ENCODE results near the gene CNGB1. TPM values are rescaled to one million over a fixed set of nuclear protein-coding genes. Genes with fewer than 3 reads are reported as not detected.

CNGB1 gene
- total RNA-seq, 4 donors from 2014 or later, result not detected

- 73 to 86% methylated on average over 11 to 18 of the region's 18 CpGs for WGBS, 2 donors
- DNase-seq (ENCODE audit: low spot score in 2 of 2), result no peak
- H3K4me3 ChIP-seq (ENCODE audit: low read depth, poor library complexity, severe bottlenecking), result no peak overlapping the region
- intact Hi-C loops (cut with DNase I; ENCODE audit: low total_unique reads), result loop anchor here (10.0 kb wide), 2 partner anchors 241 to 421 kb away; no protein-coding TSS in a partner anchor
- TF ChIP-seq POLR2A (IDR thresholded peaks at IDR 0.05), result no peak
- TF ChIP-seq, protein P1, sequence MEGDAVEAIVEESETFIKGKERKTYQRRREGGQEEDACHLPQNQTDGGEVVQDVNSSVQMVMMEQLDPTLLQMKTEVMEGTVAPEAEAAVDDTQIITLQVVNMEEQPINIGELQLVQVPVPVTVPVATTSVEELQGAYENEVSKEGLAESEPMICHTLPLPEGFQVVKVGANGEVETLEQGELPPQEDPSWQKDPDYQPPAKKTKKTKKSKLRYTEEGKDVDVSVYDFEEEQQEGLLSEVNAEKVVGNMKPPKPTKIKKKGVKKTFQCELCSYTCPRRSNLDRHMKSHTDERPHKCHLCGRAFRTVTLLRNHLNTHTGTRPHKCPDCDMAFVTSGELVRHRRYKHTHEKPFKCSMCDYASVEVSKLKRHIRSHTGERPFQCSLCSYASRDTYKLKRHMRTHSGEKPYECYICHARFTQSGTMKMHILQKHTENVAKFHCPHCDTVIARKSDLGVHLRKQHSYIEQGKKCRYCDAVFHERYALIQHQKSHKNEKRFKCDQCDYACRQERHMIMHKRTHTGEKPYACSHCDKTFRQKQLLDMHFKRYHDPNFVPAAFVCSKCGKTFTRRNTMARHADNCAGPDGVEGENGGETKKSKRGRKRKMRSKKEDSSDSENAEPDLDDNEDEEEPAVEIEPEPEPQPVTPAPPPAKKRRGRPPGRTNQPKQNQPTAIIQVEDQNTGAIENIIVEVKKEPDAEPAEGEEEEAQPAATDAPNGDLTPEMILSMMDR (IDR thresholded peaks at IDR 0.05), result no peak
Measured at GRCh38 chr16:57995721-57996405, 24.9 kb upstream of the CNGB1 start.

DNA sequence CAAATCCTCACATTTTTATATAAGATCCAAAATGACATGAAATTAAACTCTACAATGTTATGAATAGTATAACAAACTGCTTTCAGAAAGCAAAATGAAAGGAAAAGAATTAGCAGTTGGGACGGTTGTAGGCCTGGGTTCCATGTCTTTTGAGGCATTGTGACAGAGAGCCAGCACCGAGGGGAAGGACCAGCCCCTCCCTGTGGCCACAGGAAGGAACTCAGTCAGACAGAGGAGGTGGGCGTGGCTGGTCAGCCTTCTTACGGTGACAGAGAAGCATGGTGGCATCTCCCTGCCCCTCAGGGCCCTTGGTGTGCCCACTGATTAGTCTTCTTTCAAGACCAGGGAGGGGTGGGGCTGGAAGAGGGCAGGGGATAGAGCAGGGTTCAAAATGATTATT, 23.9 kb upstream of the CNGB1 start:
- no peak overlapping the region for H3K4me3 ChIP-seq (ENCODE audit: low read depth, poor library complexity, severe bottlenecking)
- 27 to 32% methylated on average over 4 of the region's 4 CpGs for WGBS, 2 donors
- peak in 1 of 2 donors; percentile 47 for DNase-seq (ENCODE audit: low spot score in 2 of 2)
- TF ChIP-seq, protein P1 (IDR thresholded peaks at IDR 0.05), result no peak
- TF ChIP-seq POLR2A (IDR thresholded peaks at IDR 0.05), result no peak
- intact Hi-C loops (cut with DNase I; ENCODE audit: low total_unique reads), result loop anchor here (10.0 kb wide), 2 partner anchors 240 to 420 kb away; no protein-coding TSS in a partner anchor

- no peak overlapping the region for H3K4me3 ChIP-seq (ENCODE audit: low read depth, poor library complexity, severe bottlenecking)
- intact Hi-C loops (cut with DNase I; ENCODE audit: low total_unique reads), result loop anchor here (10.0 kb wide), 2 partner anchors 240 to 420 kb away; no protein-coding TSS in a partner anchor
- no peak for DNase-seq (ENCODE audit: low spot score in 2 of 2)
- WGBS, 2 donors, result 88 to 93% methylated on average over 4 of the region's 4 CpGs
- no peak for TF ChIP-seq POLR2A (IDR thresholded peaks at IDR 0.05)
- TF ChIP-seq, protein P1 (IDR thresholded peaks at IDR 0.05), result no peak
Measured at GRCh38 chr16:57994361-57994760, 23.4 kb upstream of the CNGB1 start.

- intact Hi-C loops (cut with DNase I; ENCODE audit: low total_unique reads), result loop anchor here (10.0 kb wide), 2 partner anchors 239 to 419 kb away; no protein-coding TSS in a partner anchor
- no peak overlapping the region for H3K4me3 ChIP-seq (ENCODE audit: low read depth, poor library complexity, severe bottlenecking)
- 91 to 100% methylated on average over 5 of the region's 5 CpGs for WGBS, 2 donors
- DNase-seq (ENCODE audit: low spot score in 2 of 2), result no peak
- TF ChIP-seq POLR2A (IDR thresholded peaks at IDR 0.05), result no peak
- TF ChIP-seq, protein P1 (IDR thresholded peaks at IDR 0.05), result no peak
Measured at GRCh38 chr16:57993897-57994296, 23.0 kb upstream of the CNGB1 start.

DNA sequence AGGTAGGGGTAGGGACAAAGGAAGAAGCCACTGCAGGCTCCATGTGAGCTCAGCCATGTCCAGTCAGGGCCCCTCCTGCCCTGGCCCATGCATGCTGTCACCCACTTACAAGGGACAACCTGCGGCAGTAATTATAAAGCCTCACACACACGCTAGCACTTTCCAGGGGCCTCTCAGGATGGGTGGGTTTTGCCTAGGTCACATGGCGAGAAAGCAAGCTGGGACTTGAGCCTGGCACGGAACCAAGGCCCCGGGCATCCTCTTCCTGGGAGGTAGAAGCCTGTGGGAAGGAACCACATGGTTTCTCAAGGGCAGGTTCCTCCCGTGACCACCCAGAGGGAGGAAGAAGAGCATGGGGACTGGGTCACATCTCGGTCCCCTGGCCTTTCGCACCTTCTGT, 22.5 kb upstream of the CNGB1 start:
- DNase-seq (ENCODE audit: low spot score in 2 of 2), result no peak

More for the DNA sequence above, 22.5 kb upstream of the CNGB1 start:
- intact Hi-C loops (cut with DNase I; ENCODE audit: low total_unique reads), result loop anchor here (10.0 kb wide), 2 partner anchors 239 to 419 kb away; no protein-coding TSS in a partner anchor
- no peak overlapping the region for H3K4me3 ChIP-seq (ENCODE audit: low read depth, poor library complexity, severe bottlenecking)
- TF ChIP-seq, protein P1 (IDR thresholded peaks at IDR 0.05), result no peak
- no peak for TF ChIP-seq POLR2A (IDR thresholded peaks at IDR 0.05)
- 67 to 73% methylated on average over 8 of the region's 8 CpGs for WGBS, 2 donors
